SK-N-SH (cell line): ENCODE measurements around the gene TMC1. TPM values are rescaled to one million over a fixed set of nuclear protein-coding genes. Genes with fewer than 3 reads are reported as not detected.

Source experiments
- CTCF ChIA-PET: fragments of 300-600, 350-600 bp; formaldehyde crosslinking; extraction: SDS; loops from one replicate; lab custom pipeline; 2021; lab: Yijun Ruan, JAX
- POLR2A ChIA-PET: fragments of 350-600 bp; sonication (Branson Sonifier 250); formaldehyde crosslinking; extraction: SDS; loops from one replicate; lab custom pipeline; 2020; ENCODE audit warnings: antibody characterized with exemption, inconsistent platforms; lab: Yijun Ruan, JAX
- DNase-seq: peaks from one replicate; pipeline ENCODE4 v3.0.0; 2012
- H2AFZ ChIP-seq: fragments of 200-600 bp; sonication (generic); 2 replicates; pipeline ENCODE4 v1.8.1; 2016; ENCODE audit warnings: antibody characterized with exemption, mild to moderate bottlenecking, low read depth
- H3F3A ChIP-seq: fragments of 200-600 bp; sonication (generic); replicated peaks from 2 replicates; pipeline ENCODE3; 2016; ENCODE audit warnings: antibody characterized with exemption, mild to moderate bottlenecking; ENCODE audit not compliant: insufficient read depth
- H3K27ac ChIP-seq, 2 experiments: fragments of 200-500 bp in 1 of 2; fragments of 200-600 bp in 1 of 2; sonication (Bioruptor generic) in 1 of 2; sonication (generic), shearing (Covaris generic) in 1 of 2; 2 replicates each; pipeline versions ENCODE4 v1.5.1 to v1.6.1; 2014 to 2016; ENCODE audit warnings: low read depth in 2 of 2, inconsistent platforms in 1 of 2, low read length in 1 of 2, mild to moderate bottlenecking in 1 of 2, mixed read lengths in 1 of 2
- H3K27me3 ChIP-seq: fragments of 200-600 bp; sonication (generic), shearing (Covaris generic); 2 replicates; pipeline ENCODE4 v1.6.1; 2016; ENCODE audit warnings: mixed run types; ENCODE audit not compliant: insufficient read depth
- H3K36me3 ChIP-seq, 2 experiments: fragments of 200-500 bp in 1 of 2; fragments of 200-600 bp in 1 of 2; sonication (Bioruptor generic) in 1 of 2; sonication (generic) in 1 of 2; replicated peaks in 1 of 2; 2 replicates each; pipeline versions ENCODE3 to v1.5.1; 2014 to 2016; ENCODE audit warnings: low read length in 1 of 2, mild to moderate bottlenecking in 1 of 2; ENCODE audit not compliant: insufficient read depth in 2 of 2, control insufficient read depth in 1 of 2
- H3K4me1 ChIP-seq, 2 experiments: fragments of 200-500 bp in 1 of 2; fragments of 200-600 bp in 1 of 2; sonication (Bioruptor generic) in 1 of 2; sonication (generic), shearing (Covaris generic) in 1 of 2; 2 replicates each; pipeline versions ENCODE4 v1.5.1 to v1.6.1; 2014 to 2016; ENCODE audit warnings: low read depth in 1 of 2, low read length in 1 of 2, mixed run types in 1 of 2; ENCODE audit not compliant: insufficient read depth in 2 of 2, control insufficient read depth in 1 of 2
- H3K4me2 ChIP-seq: fragments of 200-600 bp; sonication (generic), shearing (Covaris generic); 2 replicates; pipeline ENCODE4 v1.6.1; 2017; ENCODE audit warnings: mixed run types
- H3K4me3 ChIP-seq, 2 experiments: fragments of 200-500 bp in 1 of 2; fragments of 200-600 bp in 1 of 2; sonication (Bioruptor generic) in 1 of 2; sonication (generic), shearing (Covaris generic) in 1 of 2; 2 replicates each; pipeline versions ENCODE4 v1.5.1 to v1.8.1; 2014 to 2016; ENCODE audit warnings: low read depth in 2 of 2, inconsistent platforms in 1 of 2, low read length in 1 of 2, mild to moderate bottlenecking in 1 of 2, mixed read lengths in 1 of 2, moderate library complexity in 1 of 2
- H3K79me2 ChIP-seq: fragments of 200-600 bp; sonication (generic); 2 replicates; pipeline ENCODE4 v1.8.1; 2017; ENCODE audit warnings: mild to moderate bottlenecking; ENCODE audit not compliant: insufficient read depth
- H3K9ac ChIP-seq: fragments of 200-600 bp; sonication (generic); 2 replicates; pipeline ENCODE4 v1.6.1; 2017; ENCODE audit warnings: mixed run types
- H3K9me2 ChIP-seq: fragments of 200-600 bp; sonication (generic); 2 replicates; pipeline ENCODE4 v1.6.1; 2017; ENCODE audit warnings: mixed run types
- H3K9me3 ChIP-seq: fragments of 200-600 bp; sonication (generic); 2 replicates; pipeline ENCODE4 v1.6.1; 2017; ENCODE audit warnings: mixed run types, mild to moderate bottlenecking, moderate library complexity
- H4K20me1 ChIP-seq: fragments of 200-600 bp; sonication (generic); 2 replicates; pipeline ENCODE4 v1.6.1; 2017; ENCODE audit warnings: mild to moderate bottlenecking, mixed run types; ENCODE audit not compliant: insufficient read depth
- CHD2 ChIP-seq: fragments of 150-350 bp; IDR thresholded peaks from 2 replicates; pipeline ENCODE4 v1.6.1; 2018; ENCODE audit warnings: low read length; ENCODE audit not compliant: partially characterized antibody
- ELF1 ChIP-seq: IDR thresholded peaks from 2 replicates; pipeline ENCODE4 v1.4.0; 2012
- EP300 ChIP-seq, 2 experiments: IDR thresholded peaks; 2 replicates each; pipeline versions ENCODE4 v1.4.0 to v1.6.1; 2012; ENCODE audit warnings: borderline replicate concordance in 1 of 2, low read depth in 1 of 2, low read length in 1 of 2
- EZH2phosphoT487 ChIP-seq: fragments of 200-600 bp; sonication (generic); IDR thresholded peaks from 2 replicates; pipeline ENCODE4 v1.6.1; 2017; ENCODE audit warnings: low read depth, mixed run types, mild to moderate bottlenecking, antibody characterized with exemption, moderate library complexity, borderline replicate concordance
- FOSL2 ChIP-seq: IDR thresholded peaks from 2 replicates; pipeline ENCODE4 v1.4.0; 2012; ENCODE audit warnings: low read depth, mild to moderate bottlenecking, moderate library complexity, borderline replicate concordance
- FOXJ3 ChIP-seq: sonication (generic); formaldehyde crosslinking; IDR thresholded peaks from 2 replicates; pipeline ENCODE4 v1.5.1; 2020; ENCODE audit warnings: mild to moderate bottlenecking, missing genetic modification reagents
- FOXM1 ChIP-seq: IDR thresholded peaks from 2 replicates; pipeline ENCODE4 v1.4.0; 2012; ENCODE audit warnings: low read depth, mild to moderate bottlenecking
- GATA2 ChIP-seq: sonication (generic); formaldehyde crosslinking; IDR thresholded peaks from 2 replicates; pipeline ENCODE4 v1.5.0; 2020; ENCODE audit warnings: mild to moderate bottlenecking, missing genetic modification reagents
- JUND ChIP-seq: IDR thresholded peaks from 2 replicates; pipeline ENCODE4 v1.4.0; 2012
- MEF2A ChIP-seq: IDR thresholded peaks from 2 replicates; pipeline ENCODE4 v1.4.0; 2012; ENCODE audit warnings: low read depth, borderline replicate concordance
- MXI1 ChIP-seq: IDR thresholded peaks from 2 replicates; pipeline ENCODE4 v1.6.1; 2012; ENCODE audit warnings: mild to moderate bottlenecking, low read depth, low read length, improper control_type of control experiment
- NRF1 ChIP-seq: IDR thresholded peaks from 2 replicates; pipeline ENCODE4 v1.6.1; 2012; ENCODE audit warnings: low read depth, mild to moderate bottlenecking, low read length
- POLR2AphosphoS5 ChIP-seq: IDR thresholded peaks from 2 replicates; pipeline ENCODE4 v1.6.1; 2012; ENCODE audit warnings: low read depth, low read length
- RAD21 ChIP-seq: IDR thresholded peaks from 2 replicates; pipeline ENCODE4 v1.6.1; 2012; ENCODE audit warnings: mild to moderate bottlenecking, low read length
- RCOR1 ChIP-seq: fragments of 150-350 bp; IDR thresholded peaks from 2 replicates; pipeline ENCODE4 v1.6.1; 2017; ENCODE audit warnings: antibody characterized with exemption, low read length
- RXRA ChIP-seq: IDR thresholded peaks from 2 replicates; pipeline ENCODE4 v1.4.0; 2012; ENCODE audit warnings: low read depth, mild to moderate bottlenecking, borderline replicate concordance
- SIN3A ChIP-seq: IDR thresholded peaks from 2 replicates; pipeline ENCODE4 v1.6.1; 2012; ENCODE audit warnings: low read depth, mild to moderate bottlenecking, low read length, moderate library complexity, borderline replicate concordance
- SMC3 ChIP-seq: IDR thresholded peaks from 2 replicates; pipeline ENCODE4 v1.6.1; 2012; ENCODE audit warnings: low read depth, low read length, improper control_type of control experiment
- TCF12 ChIP-seq: IDR thresholded peaks from 2 replicates; pipeline ENCODE4 v1.4.0; 2012
- WGBS: methylation state at CpG from one replicate; pipeline ENCODE4 v1.1.6; 2017; ENCODE audit warnings: low lambda C conversion rate; 5-methylcytosine and 5-hydroxymethylcytosine counted together
- polyA plus RNA-seq, 3 experiments: library from polyadenylated mRNA; depleted of rRNA; stranded (reverse); fragments of >200 nt; gene quantifications; 2 replicates each; pipeline ENCODE4 v1.2.3, GENCODE V29; 2012
- TF ChIP-seq, protein P1 (sequence below): IDR thresholded peaks from 2 replicates; pipeline ENCODE4; 2012
- TF ChIP-seq, protein P2 (sequence below): fragments of 150-350 bp; IDR thresholded peaks from 2 replicates; pipeline ENCODE4 v1.6.1; 2017; ENCODE audit warnings: antibody characterized with exemption, low read length, low read depth, borderline replicate concordance
- TF ChIP-seq, protein P3 (sequence below): IDR thresholded peaks from 2 replicates; pipeline ENCODE4 v1.4.0; 2012; ENCODE audit warnings: low read depth, borderline replicate concordance

The TMC1 gene
- polyA plus RNA-seq, 1 of the 3 experiments (the other 2 are of a cell fraction), result not detected

DNA sequence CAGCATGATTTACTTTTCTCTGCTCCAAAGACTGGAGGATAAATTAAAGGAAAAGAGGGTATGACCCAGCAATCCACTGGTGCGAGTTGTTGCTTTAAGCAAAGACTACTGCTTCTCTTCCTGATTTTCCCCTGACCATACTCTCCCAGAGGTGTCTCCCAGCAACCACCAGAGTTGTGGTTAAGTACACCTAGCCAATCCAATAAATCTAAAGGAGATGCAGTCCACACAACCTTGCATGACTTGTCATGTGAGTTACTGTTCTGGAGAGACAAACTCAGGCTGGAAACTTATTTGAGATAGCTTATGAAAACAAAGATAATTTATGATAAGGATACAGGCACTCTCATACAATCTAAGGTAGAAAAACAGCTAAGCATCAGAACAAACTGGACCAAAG, 11.9 kb downstream of the TMC1 start:
- Histone ChIP-seq H3K9me2 (no peaks in the 10 kb centered on the region), H3K27me3 (no peaks in the 10 kb centered on the region), H3K9me3 (0 out of 2 replicates have a peak, but pooled peaks cover 3% of the 10 kb centered on the region), H3K4me3 (no peak overlapping the region), H3K4me1 (no peaks in the 10 kb centered on the region), H3K4me2 (no peak overlapping the region), H3F3A (peaks cover 3% of the 10 kb centered on the region), H4K20me1 (no peaks in the 10 kb centered on the region), H3K36me3 (no peaks in the 10 kb centered on the region), H3K79me2 (no peaks in the 10 kb centered on the region), H2AFZ (no peak overlapping the region), H3K27ac (no peak overlapping the region), H3K9ac (no peak overlapping the region)
- DNase-seq, result no peak
- ChIA-PET POLR2A (no interaction called here), CTCF (no interaction called here)
- TF ChIP-seq GATA2 (CRISPR knock-in tag) (no peak), MXI1 (no peak), CHD2 (no peak), SMC3 (no peak), FOXM1 (no peak), FOSL2 (no peak), RCOR1 (no peak), SIN3A (no peak), FOXJ3 (no peak), POLR2AphosphoS5 (no peak), MEF2A (no peak), JUND (no peak), ELF1 (no peak), EP300 (IDR thresholded peaks at IDR 0.05; ENCODE audit: borderline replicate concordance in 1 of 2, low read depth in 1 of 2, low read length in 1 of 2) (no peak)
- TF ChIP-seq, protein P1, sequence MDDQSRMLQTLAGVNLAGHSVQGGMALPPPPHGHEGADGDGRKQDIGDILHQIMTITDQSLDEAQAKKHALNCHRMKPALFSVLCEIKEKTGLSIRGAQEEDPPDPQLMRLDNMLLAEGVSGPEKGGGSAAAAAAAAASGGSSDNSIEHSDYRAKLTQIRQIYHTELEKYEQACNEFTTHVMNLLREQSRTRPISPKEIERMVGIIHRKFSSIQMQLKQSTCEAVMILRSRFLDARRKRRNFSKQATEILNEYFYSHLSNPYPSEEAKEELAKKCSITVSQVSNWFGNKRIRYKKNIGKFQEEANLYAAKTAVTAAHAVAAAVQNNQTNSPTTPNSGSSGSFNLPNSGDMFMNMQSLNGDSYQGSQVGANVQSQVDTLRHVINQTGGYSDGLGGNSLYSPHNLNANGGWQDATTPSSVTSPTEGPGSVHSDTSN, result no peak
- TF ChIP-seq, protein P2, sequence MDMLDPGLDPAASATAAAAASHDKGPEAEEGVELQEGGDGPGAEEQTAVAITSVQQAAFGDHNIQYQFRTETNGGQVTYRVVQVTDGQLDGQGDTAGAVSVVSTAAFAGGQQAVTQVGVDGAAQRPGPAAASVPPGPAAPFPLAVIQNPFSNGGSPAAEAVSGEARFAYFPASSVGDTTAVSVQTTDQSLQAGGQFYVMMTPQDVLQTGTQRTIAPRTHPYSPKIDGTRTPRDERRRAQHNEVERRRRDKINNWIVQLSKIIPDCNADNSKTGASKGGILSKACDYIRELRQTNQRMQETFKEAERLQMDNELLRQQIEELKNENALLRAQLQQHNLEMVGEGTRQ, result no peak
- TF ChIP-seq, protein P3, sequence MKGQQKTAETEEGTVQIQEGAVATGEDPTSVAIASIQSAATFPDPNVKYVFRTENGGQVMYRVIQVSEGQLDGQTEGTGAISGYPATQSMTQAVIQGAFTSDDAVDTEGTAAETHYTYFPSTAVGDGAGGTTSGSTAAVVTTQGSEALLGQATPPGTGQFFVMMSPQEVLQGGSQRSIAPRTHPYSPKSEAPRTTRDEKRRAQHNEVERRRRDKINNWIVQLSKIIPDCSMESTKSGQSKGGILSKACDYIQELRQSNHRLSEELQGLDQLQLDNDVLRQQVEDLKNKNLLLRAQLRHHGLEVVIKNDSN, result no peak
- 7% methylated on average over 1 of the region's 1 CpG for WGBS

DNA sequence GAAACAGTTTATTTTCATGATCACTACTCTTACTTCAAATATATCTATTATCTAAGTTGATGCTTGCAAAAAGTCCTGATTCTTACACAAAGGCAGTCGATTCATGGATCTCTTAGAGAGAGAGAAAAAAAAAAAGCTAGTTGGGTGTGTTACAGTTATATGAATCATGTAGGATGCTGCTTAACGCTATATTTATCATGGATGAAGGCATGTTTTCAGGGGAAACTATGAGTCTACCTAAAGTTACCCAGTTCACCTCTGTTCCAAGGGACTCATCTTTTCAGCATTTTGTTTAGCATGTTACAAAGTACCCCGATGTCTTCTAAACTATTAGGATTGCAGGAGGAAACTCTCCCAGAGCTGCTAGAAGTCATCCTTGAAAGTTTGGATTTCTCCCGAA, 13.5 kb downstream of the TMC1 start:
- H3F3A ChIP-seq, result peaks cover 9% of the 10 kb centered on the region
- CTCF ChIA-PET, result no interaction called here
- H3K9me2 ChIP-seq, result no peaks in the 10 kb centered on the region
- no peaks in the 10 kb centered on the region for H3K79me2 ChIP-seq
- POLR2A ChIA-PET, result no interaction called here
- no peak overlapping the region for H3K4me3 ChIP-seq
- TF ChIP-seq RAD21 (no peak), FOXJ3 (no peak), NRF1 (no peak), MXI1 (no peak), EZH2phosphoT487 (no peak), TCF12 (no peak), RXRA (no peak)
- H3K4me2 ChIP-seq, result no peak overlapping the region
- H3K27ac ChIP-seq, result no peak overlapping the region
- H3K36me3 ChIP-seq, result no peaks in the 10 kb centered on the region
- H3K4me1 ChIP-seq, result no peaks in the 10 kb centered on the region
- H3K9ac ChIP-seq, result no peak overlapping the region
- no peaks in the 10 kb centered on the region for H3K27me3 ChIP-seq
- WGBS, result 19% methylated on average over 4 of the region's 4 CpGs
- H2AFZ ChIP-seq, result no peak overlapping the region
- 0 out of 2 replicates have a peak, but pooled peaks cover 3% of the 10 kb centered on the region for H3K9me3 ChIP-seq
- H4K20me1 ChIP-seq, result no peaks in the 10 kb centered on the region
- no peak for DNase-seq
